Dermis microvascular lymphatic vessel endothelial cell (primary cell): ENCODE results near the gene TCERG1L. TPM values are rescaled to one million over a fixed set of nuclear protein-coding genes. Genes with fewer than 3 reads are reported as not detected.

Source experiments
- DNase-seq, 2 donors: peaks; one replicate each; pipeline versions ENCODE4 v3.0.0 to v3.0.0-alpha.2; 2010; ENCODE audit warnings: low read depth in 2 of 2
- total RNA-seq: library from RNA; depleted of rRNA; stranded (reverse); fragments of >200 nt; gene quantifications from 2 replicates; pipeline ENCODE4 v1.2.1, GENCODE V29; 2014

Gene TCERG1L
- total RNA-seq, 1 donor from 2014 or later, result not detected

DNA sequence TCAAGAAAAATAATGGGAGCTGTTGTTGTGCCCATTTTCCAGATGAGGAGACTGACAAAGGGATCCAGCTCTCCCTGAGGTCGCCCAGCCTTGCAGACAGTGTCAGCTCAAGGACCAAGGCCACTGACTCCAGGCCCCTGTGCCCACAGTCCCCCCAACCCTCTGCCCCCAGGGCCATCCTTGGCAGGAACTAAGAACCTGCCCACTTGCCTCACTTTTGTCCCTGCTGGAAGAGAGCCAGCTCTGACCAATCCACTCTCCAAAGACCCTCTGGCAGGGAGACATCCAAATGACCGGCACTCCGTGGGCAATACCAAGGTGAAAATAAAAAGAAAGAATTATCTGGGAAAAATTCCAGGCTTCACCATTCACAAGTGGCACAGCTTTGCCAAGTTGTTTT lies 101.3 kb downstream of the TCERG1L start:
- no peak for DNase-seq

DNA sequence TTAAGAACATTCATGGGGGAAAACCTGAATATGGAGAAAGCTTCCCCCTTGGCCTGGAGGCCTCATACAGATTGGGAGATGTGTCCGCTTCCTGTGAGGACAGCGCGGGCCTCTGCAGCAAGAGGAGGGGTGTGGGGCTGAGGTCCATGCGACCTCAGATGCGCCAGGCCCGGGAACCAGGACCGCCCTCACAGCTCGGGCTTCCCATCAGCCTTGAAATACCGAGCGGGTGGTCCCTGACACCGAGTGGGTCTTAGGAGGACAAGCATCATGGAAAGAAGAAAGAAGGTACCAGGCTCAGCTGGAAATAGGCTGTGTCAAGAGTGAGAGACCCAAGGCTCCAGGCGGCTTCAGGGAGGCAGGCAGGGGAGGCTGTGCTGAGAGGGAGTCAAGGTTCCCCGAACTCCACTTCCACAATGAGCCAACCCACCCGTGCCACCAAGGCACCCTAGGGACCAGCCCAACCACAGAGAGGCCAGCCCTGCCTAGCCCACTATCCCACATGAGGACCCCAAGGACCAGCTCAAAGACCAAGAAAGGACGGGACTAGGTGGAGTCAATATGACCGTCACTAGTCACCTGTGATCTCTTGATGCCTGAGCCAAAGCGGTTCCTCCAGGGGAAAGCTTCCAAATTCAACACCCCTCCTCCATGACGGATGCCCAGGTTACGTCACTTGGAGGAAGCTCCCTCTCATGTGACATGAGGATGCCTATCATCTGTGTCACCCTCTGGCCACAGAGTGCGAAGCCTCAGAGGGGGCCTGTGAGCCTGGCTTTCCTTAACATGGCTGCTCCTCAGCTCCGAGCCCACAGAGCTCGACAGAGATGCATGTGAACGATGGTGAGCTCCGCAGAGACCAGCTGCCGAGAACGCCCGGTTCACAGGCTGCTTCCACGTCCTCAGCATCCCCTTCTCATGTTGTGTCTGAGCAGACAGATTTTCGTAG lies 103.7 kb downstream of the TCERG1L start:
- DNase-seq, result no peak

DNA sequence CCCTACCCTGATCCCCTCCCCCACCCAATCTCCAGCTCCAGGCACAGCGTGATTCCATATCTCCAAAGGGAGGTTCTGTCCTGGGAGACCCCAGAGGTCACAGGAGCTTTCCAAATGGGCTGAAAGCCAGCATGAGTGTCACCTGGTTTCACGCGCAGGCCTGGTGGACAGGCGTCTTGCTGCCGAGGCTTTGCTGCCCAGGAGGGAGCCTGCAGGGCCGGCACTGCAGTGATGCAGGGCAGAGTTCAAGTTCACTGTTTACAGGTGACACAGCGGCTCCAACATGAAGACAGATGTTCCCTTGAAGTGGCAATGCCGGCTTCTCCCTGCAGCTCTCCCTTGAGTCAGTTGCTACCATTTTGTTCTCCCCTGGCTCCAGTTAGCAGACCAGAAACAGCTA lies 104.3 kb downstream of the TCERG1L start:
- no peak for DNase-seq

DNA sequence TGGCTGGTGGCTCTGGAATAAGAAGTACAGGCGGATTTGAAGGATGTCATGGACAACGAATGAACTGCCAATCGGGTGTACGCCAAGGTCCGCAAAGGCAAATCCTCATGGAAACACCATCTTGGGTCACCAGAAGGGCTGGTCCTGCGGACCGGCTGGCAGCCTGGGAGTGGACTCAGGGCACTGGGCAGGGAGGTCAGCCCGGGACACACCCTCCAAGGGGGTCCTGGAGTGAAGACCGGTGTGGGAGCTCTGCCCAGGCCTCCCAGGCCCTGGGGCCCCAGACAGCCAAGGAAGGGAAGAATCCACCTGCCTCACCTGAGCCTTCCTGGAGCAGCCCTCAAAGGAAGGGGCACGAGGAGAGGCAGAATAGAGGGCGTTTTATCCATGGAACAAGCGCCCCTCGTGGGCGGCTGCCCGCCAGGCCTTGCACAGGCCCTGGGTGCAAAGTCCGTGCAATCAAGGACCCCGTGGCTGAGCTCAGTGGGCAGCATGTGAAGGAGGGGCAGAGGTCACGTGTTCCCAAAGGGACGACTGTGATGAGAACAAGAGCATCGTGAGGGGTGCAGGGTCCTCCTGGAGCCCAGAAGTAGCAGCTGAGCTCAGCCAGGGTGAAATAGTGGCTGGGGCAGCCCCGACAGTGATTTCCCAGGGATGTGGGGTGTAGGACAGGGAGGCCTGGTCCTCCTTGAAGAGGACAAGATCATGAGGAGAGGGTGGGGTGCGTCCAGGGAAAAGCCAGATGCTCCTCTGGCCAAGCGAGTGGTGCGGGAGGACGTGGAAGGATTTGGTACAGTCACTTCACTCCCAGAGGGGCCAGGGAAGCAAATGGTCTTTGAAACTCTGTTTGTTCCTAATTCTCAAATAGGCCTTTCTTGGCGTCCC lies 105.2 kb downstream of the TCERG1L start:
- no peak for DNase-seq

DNA sequence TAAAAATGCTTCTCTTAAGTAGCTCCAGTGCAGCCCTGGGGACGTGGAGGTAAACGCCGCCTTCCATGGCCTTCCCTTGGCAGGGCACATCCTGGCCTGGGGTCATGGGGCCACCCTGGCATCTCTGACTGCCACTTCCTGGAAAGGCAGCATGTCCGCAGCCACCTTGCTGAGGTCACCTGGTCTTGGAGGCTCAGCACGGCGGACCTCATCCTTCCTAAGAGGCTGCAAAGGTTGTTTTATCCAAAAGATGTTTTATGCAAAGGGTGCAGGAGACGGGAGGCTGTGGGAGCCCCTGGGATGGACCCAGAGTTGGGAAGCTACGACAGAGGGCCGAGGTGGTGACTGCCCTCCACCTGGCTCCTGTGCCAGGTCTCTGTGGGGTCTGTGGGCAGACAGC lies 106.0 kb downstream of the TCERG1L start:
- DNase-seq, result no peak

DNA sequence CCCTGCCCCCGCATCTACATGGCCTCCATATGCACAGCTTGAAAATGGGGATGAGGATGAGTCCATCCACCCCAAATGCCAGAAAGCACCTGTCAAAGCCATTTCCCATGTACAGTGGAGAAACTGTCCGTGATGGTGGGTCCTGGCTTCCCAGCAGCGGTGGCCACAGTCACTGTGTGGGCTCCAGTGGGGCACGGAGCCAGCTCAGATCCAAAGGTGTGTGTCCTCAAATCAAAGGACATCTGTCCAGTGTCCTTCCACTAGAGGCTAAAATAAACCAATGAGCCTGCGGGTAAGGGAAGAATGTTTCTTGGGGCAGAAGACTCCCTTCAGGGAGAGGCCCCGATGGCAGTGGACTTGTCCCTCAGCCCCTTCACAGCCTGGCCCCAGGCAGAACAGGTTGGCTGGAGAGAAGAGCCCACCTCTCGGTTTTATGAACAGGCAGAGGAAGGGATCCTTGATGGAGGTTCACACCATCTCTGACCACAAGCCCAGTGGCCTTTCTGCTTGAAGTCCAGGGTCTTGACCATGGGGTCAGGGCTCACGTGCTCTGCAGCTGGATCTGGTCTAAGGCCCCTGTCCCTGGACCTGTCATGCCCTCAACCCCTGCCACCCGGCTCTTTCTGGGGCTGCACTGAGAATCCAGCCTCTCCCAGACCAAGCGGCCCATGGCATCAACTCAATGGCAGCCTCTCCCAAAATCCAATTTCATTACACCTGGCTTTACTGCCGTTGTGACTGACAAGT lies 106.9 kb downstream of the TCERG1L start:
- no peak for DNase-seq

DNA sequence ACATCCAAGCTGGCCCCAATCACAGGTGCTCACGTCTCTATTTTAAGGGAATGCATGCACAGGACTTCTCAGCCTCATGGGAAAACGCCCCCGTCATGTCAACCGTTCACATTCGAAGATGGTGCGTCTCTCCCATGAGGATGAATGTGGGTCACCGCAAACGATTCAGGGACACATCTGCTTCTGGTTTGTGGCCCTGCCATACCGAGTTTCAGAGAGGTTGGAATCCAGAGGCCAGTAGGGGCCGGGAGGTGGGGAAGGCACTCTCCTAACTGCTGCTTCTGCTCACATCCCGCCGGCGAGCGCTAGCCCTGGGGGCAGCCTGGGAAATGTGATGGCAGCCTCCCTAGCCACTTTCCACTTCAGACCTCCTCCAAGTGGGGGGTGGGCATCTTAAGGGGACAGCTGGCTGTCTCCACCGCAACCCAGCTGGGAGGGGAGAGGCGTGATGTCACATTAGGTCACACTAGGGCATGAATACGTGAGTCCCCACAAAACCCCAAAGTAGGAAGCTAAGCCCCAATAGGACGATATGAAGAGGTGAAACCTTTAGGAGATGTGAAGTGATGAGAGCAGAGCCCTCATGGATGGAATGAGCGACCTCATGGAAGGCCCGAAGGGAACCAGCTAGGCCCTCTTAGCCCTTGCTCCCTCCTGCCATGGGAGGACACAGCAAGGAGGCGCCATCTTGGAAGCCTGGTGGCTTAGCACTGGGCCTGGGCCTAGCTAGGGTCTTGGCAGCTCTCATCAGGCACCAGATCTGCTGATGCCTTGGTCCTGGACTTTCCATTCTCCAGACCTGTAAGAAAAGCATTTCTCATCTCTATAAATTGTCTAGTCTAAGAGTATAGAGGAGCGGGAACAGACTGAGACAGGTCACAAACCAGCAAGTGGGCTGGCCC lies 107.8 kb downstream of the TCERG1L start:
- no peak for DNase-seq

DNA sequence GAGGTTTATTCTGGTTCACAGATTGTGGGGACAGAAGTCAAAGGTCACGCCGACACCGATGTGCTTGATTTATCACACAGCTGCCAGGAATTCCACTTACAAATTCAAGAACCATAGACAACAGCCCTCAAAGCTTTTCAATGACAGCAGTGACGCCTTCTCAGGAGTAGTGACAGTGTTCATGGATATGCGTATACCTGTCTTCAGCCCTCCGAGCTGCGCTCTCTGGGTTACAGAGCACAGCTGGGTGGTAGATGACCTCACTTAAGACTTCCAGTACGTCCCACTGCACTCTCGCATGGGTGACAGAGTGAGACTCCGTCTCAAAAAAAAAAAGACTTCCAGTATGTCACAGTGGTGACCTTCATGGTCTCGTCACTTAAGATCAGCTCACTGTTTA lies 108.5 kb downstream of the TCERG1L start:
- no peak for DNase-seq

DNA sequence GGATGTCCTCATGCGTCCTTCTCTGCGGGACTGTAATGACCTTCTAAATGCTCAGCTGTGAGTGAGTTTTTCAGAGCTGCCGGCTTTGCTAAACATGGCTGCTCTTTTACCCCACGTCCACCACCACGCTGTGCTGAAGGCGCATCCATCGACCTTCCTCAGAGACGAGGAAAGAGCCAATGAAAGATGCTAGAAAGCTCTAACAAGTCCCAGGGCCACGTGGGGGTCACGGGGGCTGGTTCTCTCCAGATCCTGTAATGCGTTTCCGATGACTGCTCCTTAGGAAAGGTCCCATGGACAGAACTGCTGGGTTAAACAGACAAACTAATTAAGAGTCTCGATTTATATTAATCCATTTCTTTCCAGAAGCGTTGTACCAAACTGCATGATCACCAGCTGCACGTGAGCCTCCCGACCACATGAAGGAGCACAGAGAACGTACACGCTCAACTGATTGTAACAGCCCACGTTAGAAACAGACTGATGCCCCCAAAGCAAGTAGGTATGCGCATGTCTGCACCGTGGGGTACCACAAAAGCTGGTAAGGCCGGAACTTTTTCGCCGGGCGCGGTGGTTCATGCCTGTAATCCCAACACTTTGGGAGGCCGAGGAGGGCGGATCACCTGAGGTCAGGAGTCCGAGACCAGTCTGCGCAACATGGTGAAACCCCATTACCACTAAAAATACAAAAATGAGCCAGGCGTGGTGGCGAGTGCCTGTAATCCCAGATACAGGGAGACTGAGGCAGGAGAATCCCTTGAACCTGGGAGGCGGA lies 109.6 kb downstream of the TCERG1L start:
- no peak for DNase-seq

- no peak for DNase-seq
Observed at GRCh38 chr10:131200856-131201470, 110.6 kb downstream of the TCERG1L start.

DNA sequence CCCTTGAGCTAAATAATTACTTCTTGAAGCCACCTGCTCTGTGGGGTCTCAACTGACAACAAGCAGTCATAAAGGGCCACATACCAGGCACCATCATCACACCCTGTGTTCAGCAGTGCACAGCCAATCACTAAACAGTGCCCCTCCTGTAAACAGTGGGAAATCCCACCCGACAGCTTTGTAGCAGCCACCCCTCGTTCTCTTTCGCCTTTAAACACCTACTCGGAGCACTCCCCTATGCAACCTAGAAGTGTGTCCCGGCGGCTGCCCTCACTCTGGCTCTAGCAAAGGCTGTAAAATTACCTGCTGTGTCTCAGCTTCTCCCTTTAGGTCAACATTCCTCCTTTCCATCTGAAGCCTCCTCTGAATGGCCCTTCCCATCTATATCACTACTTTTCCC lies 111.9 kb downstream of the TCERG1L start:
- no peak for DNase-seq

DNA sequence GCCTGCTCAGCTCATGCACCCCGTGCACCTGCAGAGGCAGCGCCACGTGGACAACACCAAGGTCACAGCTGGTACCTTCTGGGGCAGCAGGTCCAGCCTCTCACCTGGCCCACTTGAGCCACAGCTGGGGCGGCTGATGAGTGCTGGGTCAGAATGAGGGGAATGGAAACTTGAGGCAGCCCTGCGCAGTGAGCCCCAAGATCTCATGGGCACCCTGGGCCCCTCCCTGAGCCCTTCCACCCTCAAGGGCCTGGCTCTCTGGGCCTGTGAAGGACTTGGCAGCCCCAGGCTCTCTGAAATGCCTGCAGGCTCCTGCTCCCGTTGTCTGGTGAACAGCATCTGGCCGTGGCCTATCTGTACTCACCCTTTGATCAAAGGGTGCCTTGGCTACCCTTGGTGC lies 112.7 kb downstream of the TCERG1L start:
- DNase-seq, result no peak

- DNase-seq, result no peak
Observed at GRCh38 chr10:131198401-131198800, 113.1 kb downstream of the TCERG1L start.

DNA sequence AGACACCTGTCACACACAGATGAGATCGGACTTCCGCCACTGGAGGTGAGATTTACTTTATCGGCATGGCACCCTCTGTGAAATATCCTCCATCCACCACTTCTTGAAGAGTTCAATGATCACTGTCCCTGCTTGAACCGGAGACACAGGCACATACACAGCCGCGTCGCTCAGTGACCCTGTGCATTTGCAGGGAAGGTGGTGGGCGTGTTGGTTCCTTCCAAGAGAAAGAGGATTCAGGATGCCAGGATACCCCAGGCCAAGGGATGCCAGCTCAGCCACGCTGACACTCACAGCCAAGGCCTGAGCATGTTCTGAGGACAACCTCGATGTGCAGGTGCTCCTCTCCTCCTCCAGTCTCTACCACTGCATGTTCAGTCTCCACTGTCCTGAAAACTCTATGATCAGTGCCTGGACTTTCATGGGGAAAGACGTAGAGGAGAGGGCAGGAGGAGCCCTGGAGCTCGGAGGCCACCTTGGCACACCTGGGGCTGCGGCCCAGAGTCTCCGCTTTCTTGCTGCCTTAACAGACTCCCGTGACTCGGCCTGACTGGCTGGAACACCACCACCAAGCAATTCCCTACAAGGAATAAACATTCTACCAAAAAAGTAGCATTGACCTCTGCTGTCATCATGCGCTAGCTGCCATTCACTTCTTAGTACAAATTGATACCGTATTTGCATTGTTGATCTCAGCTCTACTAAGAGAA lies 115.2 kb downstream of the TCERG1L start:
- no peak for DNase-seq

DNA sequence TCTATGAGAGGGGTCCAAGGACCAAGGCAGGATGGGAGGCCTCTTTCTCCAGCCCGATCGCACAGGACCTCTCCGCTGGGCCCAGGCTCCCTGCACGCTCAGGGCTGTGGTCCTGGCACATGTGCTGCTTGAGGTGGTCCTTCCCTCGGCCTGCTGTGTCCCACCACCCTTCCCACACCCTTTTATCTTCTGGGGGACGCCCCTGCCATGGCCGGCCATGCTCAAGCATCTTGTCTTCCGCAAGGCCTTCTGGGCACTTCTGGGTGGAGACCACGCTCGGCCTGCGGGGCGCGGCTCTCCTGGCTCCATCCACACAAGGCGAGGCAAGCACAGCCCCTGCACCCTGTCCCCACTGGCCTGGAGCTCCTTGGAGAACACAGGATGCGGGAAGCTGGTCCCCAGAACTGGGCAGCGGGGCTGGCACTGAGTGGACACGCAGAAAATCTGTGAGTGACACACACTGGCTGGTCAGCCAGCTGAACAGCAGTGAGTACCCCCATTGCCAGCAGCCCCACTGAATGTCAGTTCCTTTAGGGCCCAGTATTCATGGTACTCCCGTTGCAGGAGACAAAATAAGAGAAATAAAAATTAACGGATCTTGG lies 115.9 kb downstream of the TCERG1L start:
- DNase-seq, result no peak

DNA sequence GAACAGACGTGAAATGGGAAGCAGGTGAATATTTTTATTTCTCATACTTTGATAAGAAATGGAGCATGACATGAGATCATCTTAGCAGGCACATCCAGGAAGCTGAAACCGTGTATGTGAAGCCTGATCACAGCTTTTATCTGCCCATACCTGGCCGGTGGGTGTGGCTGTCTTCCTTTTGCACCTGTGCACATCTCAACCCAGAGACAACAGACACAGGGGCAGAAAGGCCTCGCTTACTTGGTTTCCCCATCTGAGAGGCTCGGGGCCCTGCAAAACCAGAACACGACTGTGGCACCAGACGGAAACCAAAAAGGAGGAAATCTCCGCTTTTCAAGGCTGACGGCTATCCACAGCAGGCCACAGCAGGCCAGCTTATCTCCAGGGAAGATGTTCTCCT lies 116.4 kb downstream of the TCERG1L start:
- no peak for DNase-seq

- DNase-seq, result no peak
Observed at GRCh38 chr10:131193923-131194322, 117.6 kb downstream of the TCERG1L start.

GRCh38 chr10:131188494-131188893 lies 123.0 kb downstream of the TCERG1L start:
- no peak for DNase-seq
